Measurements from ENCODE around the gene URI1. TPM values are rescaled to one million over a fixed set of nuclear protein-coding genes. Genes with fewer than 3 reads are reported as not detected.

The URI1 gene
- total RNA-seq, 1 experiment from 2014 or later = 95.5 TPM

GRCh38 chr19:30053558-30053957 lies 111.5 kb downstream of the URI1 start:
- no peak for DNase-seq
- Histone ChIP-seq H3K9me3 (no peaks in the 10 kb centered on the region; the same call in 1 of the 2 replicates), H3K27me3 (no peaks in the 10 kb centered on the region), H3K36me3 (no peaks in the 10 kb centered on the region), H3K4me3 (no peak overlapping the region)

- no peaks in the 10 kb centered on the region; the same call in 1 of the 2 replicates for H3K9me3 ChIP-seq
- no peak for DNase-seq
- H3K36me3 ChIP-seq = no peaks in the 10 kb centered on the region
- no peaks in the 10 kb centered on the region for H3K27me3 ChIP-seq
- H3K4me3 ChIP-seq = no peak overlapping the region
Measured at GRCh38 chr19:30054210-30054609, 112.2 kb downstream of the URI1 start.

- no peak overlapping the region for H3K4me3 ChIP-seq
- no peak for DNase-seq
- H3K27me3 ChIP-seq = no peaks in the 10 kb centered on the region
- H3K9me3 ChIP-seq = no peaks in the 10 kb centered on the region; the same call in 1 of the 2 replicates
- H3K36me3 ChIP-seq = no peaks in the 10 kb centered on the region
Measured at GRCh38 chr19:30056580-30056979, 114.5 kb downstream of the URI1 start.

- Histone ChIP-seq H3K36me3 (no peaks in the 10 kb centered on the region), H3K27me3 (no peaks in the 10 kb centered on the region), H3K4me3 (no peak overlapping the region), H3K9me3 (no peaks in the 10 kb centered on the region; the same call in 1 of the 2 replicates)
- DNase-seq = no peak
Measured at GRCh38 chr19:30059741-30060457, 117.9 kb downstream of the URI1 start.

GRCh38 chr19:30060531-30061222 lies 118.6 kb downstream of the URI1 start:
- H3K27me3 ChIP-seq = no peaks in the 10 kb centered on the region
- no peaks in the 10 kb centered on the region for H3K36me3 ChIP-seq
- no peak for DNase-seq
- no peak overlapping the region for H3K4me3 ChIP-seq
- no peaks in the 10 kb centered on the region; the same call in 1 of the 2 replicates for H3K9me3 ChIP-seq

- H3K36me3 ChIP-seq = no peaks in the 10 kb centered on the region
- DNase-seq = no peak
- H3K27me3 ChIP-seq = no peaks in the 10 kb centered on the region
- no peaks in the 10 kb centered on the region; the same call in 1 of the 2 replicates for H3K9me3 ChIP-seq
- no peak overlapping the region for H3K4me3 ChIP-seq
Measured at GRCh38 chr19:30061223-30062064, 119.4 kb downstream of the URI1 start.

GRCh38 chr19:30062065-30062906 lies 120.2 kb downstream of the URI1 start:
- Histone ChIP-seq H3K4me3 (no peak overlapping the region), H3K27me3 (no peaks in the 10 kb centered on the region), H3K36me3 (no peaks in the 10 kb centered on the region), H3K9me3 (no peaks in the 10 kb centered on the region)
- DNase-seq = no peak

- H3K36me3 ChIP-seq = no peaks in the 10 kb centered on the region
- no peaks in the 10 kb centered on the region for H3K27me3 ChIP-seq
- no peaks in the 10 kb centered on the region for H3K9me3 ChIP-seq
- H3K4me3 ChIP-seq = no peak overlapping the region
- DNase-seq = no peak
Measured at GRCh38 chr19:30062907-30063649, 121.0 kb downstream of the URI1 start.

GRCh38 chr19:30063650-30064347 lies 121.8 kb downstream of the URI1 start:
- Histone ChIP-seq H3K9me3 (no peaks in the 10 kb centered on the region), H3K36me3 (no peaks in the 10 kb centered on the region), H3K27me3 (no peaks in the 10 kb centered on the region), H3K4me3 (no peak overlapping the region)
- DNase-seq = no peak

GRCh38 chr19:30064348-30064699 lies 122.3 kb downstream of the URI1 start:
- DNase-seq = no peak
- no peak overlapping the region for H3K4me3 ChIP-seq
- no peaks in the 10 kb centered on the region for H3K27me3 ChIP-seq
- H3K9me3 ChIP-seq = no peaks in the 10 kb centered on the region
- no peaks in the 10 kb centered on the region for H3K36me3 ChIP-seq

- no peaks in the 10 kb centered on the region for H3K9me3 ChIP-seq
- no peaks in the 10 kb centered on the region for H3K36me3 ChIP-seq
- no peak for DNase-seq
- no peak overlapping the region for H3K4me3 ChIP-seq
- no peaks in the 10 kb centered on the region for H3K27me3 ChIP-seq
Measured at GRCh38 chr19:30064771-30065494, 122.9 kb downstream of the URI1 start.

- H3K36me3 ChIP-seq = no peaks in the 10 kb centered on the region
- no peak overlapping the region for H3K4me3 ChIP-seq
- H3K27me3 ChIP-seq = no peaks in the 10 kb centered on the region
- DNase-seq = no peak
- H3K9me3 ChIP-seq = no peaks in the 10 kb centered on the region
Measured at GRCh38 chr19:30065680-30066606, 123.9 kb downstream of the URI1 start.

All from MG63 (cell line).